ENCODE results near the gene C1QTNF9B.
A peak's percentile ranks its signal among the peaks of the same experiment; 100 is the strongest.
"Not testable (repeated sequence)": the region's sequence is repeated elsewhere in the genome, so short reads cannot be mapped to it uniquely, and the experiment has no call there.

The C1QTNF9B gene

GRCh38 chr13:23899555-23899954, 2.3 kb upstream of the C1QTNF9B start:
- DNase-seq (ENCODE audit: low spot score), result no peak
- in situ Hi-C loops (cut with MboI; ENCODE audit: low pct_unique_long_range_greater_than_20kb, low sequenced_read_pairs, unreplicated experiment), result loop anchor here (25.0 kb wide), 1 partner anchor 537 kb away; no protein-coding TSS in a partner anchor
- peak; percentile 54 for TF ChIP-seq CTCF (IDR thresholded peaks at IDR 0.05; ENCODE audit: extremely low read depth, insufficient read depth, missing control alignments)

GRCh38 chr13:23898101-23898500, 799 bp upstream of the C1QTNF9B start:
- TF ChIP-seq CTCF (IDR thresholded peaks at IDR 0.05; ENCODE audit: extremely low read depth, insufficient read depth, missing control alignments), result no peak
- in situ Hi-C loops (cut with MboI; ENCODE audit: low pct_unique_long_range_greater_than_20kb, low sequenced_read_pairs, unreplicated experiment), result loop anchor here (25.0 kb wide), 1 partner anchor 536 kb away; no protein-coding TSS in a partner anchor
- DNase-seq (ENCODE audit: low spot score), result no peak

- DNase-seq (ENCODE audit: low spot score), result not testable (repeated sequence)
- in situ Hi-C loops (cut with MboI; ENCODE audit: low pct_unique_long_range_greater_than_20kb, low sequenced_read_pairs, unreplicated experiment), result loop anchor here (5.0 to 25.0 kb wide), 2 partner anchors 428 to 532 kb away; no protein-coding TSS in a partner anchor
These were observed 2.6 kb downstream of the C1QTNF9B start for GRCh38 chr13:23894746-23895145.

GRCh38 chr13:23893791-23894190, 3.5 kb downstream of the C1QTNF9B start:
- in situ Hi-C loops (cut with MboI; ENCODE audit: low pct_unique_long_range_greater_than_20kb, low sequenced_read_pairs, unreplicated experiment), result loop anchor here (5.0 to 25.0 kb wide), 2 partner anchors 429 to 531 kb away; no protein-coding TSS in a partner anchor
- not testable (repeated sequence) for DNase-seq (ENCODE audit: low spot score)

- in situ Hi-C loops (cut with MboI; ENCODE audit: low pct_unique_long_range_greater_than_20kb, low sequenced_read_pairs, unreplicated experiment), result loop anchor here (5.0 to 25.0 kb wide), 2 partner anchors 432 to 528 kb away; no protein-coding TSS in a partner anchor
- DNase-seq (ENCODE audit: low spot score), result no peak
- TF ChIP-seq CTCF (IDR thresholded peaks at IDR 0.05; ENCODE audit: extremely low read depth, insufficient read depth, missing control alignments), result peak; percentile 26
These were observed 7.4 kb downstream of the C1QTNF9B start for GRCh38 chr13:23889615-23890607.

- peak; percentile 95 for DNase-seq (ENCODE audit: low spot score)
- TF ChIP-seq CTCF (IDR thresholded peaks at IDR 0.05; ENCODE audit: extremely low read depth, insufficient read depth, missing control alignments), result peak; percentile 93
- in situ Hi-C loops (cut with MboI; ENCODE audit: low pct_unique_long_range_greater_than_20kb, low sequenced_read_pairs, unreplicated experiment), result loop anchor here (25.0 kb wide), 1 partner anchor 527 kb away; no protein-coding TSS in a partner anchor
These were observed 8.4 kb downstream of the C1QTNF9B start, which contains the start of gene MIPEP for GRCh38 chr13:23888658-23889614. Gene MIPEP, minus strand, starts transcription at chr13:23889400. Its CDS starts 80 bp downstream, at chr13:23889320.

- in situ Hi-C loops (cut with MboI; ENCODE audit: low pct_unique_long_range_greater_than_20kb, low sequenced_read_pairs, unreplicated experiment), result loop anchor here (25.0 kb wide), 1 partner anchor 522 kb away; no protein-coding TSS in a partner anchor
- not testable (repeated sequence) for DNase-seq (ENCODE audit: low spot score)
These were observed 12.9 kb downstream of the C1QTNF9B start for GRCh38 chr13:23884361-23884760.
